ENCODE data around the gene ANGPTL4.
"Not testable (repeated sequence)": the region's sequence is repeated elsewhere in the genome, so short reads cannot be mapped to it uniquely, and the experiment has no call there.

ANGPTL4 gene

GRCh38 chr19:8373867-8374813 lies 10.2 kb downstream of the ANGPTL4 start:
- Histone ChIP-seq H3K4me1 (ENCODE audit: insufficient read depth, low read length, severe bottlenecking) (no peaks in the 10 kb centered on the region), H2AFZ (ENCODE audit: low read length) (no peak overlapping the region), H3K9me3 (ENCODE audit: low read length) (no peaks in the 10 kb centered on the region), H3K9ac (ENCODE audit: low read length) (no peak overlapping the region), H3K27me3 (ENCODE audit: insufficient read depth, low read length) (no peaks in the 10 kb centered on the region), H4K20me1 (ENCODE audit: insufficient read depth, low read length) (no peaks in the 10 kb centered on the region), H3K4me3 (ENCODE audit: low read depth, low read length, poor library complexity, severe bottlenecking) (no peak overlapping the region), H3K36me3 (ENCODE audit: insufficient read depth, low read length) (no peaks in the 10 kb centered on the region; the same call in 1 of the 2 replicates), H3K27ac (ENCODE audit: low read depth, low read length, poor library complexity, severe bottlenecking) (no peak overlapping the region), H3K9me2 (ENCODE audit: low read depth, low read length) (no peaks in the 10 kb centered on the region), H3F3A (ENCODE audit: insufficient read depth, low read length) (no peaks in the 10 kb centered on the region), H3K79me2 (ENCODE audit: insufficient read depth, low read length) (no peaks in the 10 kb centered on the region), H3K4me2 (ENCODE audit: low read length) (no peak overlapping the region)
- TF ChIP-seq CTCF (IDR thresholded peaks at IDR 0.05; ENCODE audit: low read length) (no peak; the same call in 1 of the 2 replicates), EZH2 (IDR thresholded peaks at IDR 0.05; ENCODE audit: borderline replicate concordance, low read length) (no peak)

GRCh38 chr19:8375766-8376165 lies 11.8 kb downstream of the ANGPTL4 start:
- not testable (repeated sequence) for H4K20me1 ChIP-seq (ENCODE audit: insufficient read depth, low read length); H3K9ac ChIP-seq (ENCODE audit: low read length); H3K9me3 ChIP-seq (ENCODE audit: low read length); H3K36me3 ChIP-seq (ENCODE audit: insufficient read depth, low read length); H3K4me2 ChIP-seq (ENCODE audit: low read length); H3K9me2 ChIP-seq (ENCODE audit: low read depth, low read length); H3K4me3 ChIP-seq (ENCODE audit: low read depth, low read length, poor library complexity, severe bottlenecking); H2AFZ ChIP-seq (ENCODE audit: low read length); H3K79me2 ChIP-seq (ENCODE audit: insufficient read depth, low read length); H3K27me3 ChIP-seq (ENCODE audit: insufficient read depth, low read length); H3K4me1 ChIP-seq (ENCODE audit: insufficient read depth, low read length, severe bottlenecking); H3K27ac ChIP-seq (ENCODE audit: low read depth, low read length, poor library complexity, severe bottlenecking); H3F3A ChIP-seq (ENCODE audit: insufficient read depth, low read length)

- H3K9me3 ChIP-seq (ENCODE audit: low read length); H3K36me3 ChIP-seq (ENCODE audit: insufficient read depth, low read length); H3K79me2 ChIP-seq (ENCODE audit: insufficient read depth, low read length); H4K20me1 ChIP-seq (ENCODE audit: insufficient read depth, low read length); H3K4me1 ChIP-seq (ENCODE audit: insufficient read depth, low read length, severe bottlenecking); H3K27me3 ChIP-seq (ENCODE audit: insufficient read depth, low read length); H3K9me2 ChIP-seq (ENCODE audit: low read depth, low read length); H3K27ac ChIP-seq (ENCODE audit: low read depth, low read length, poor library complexity, severe bottlenecking); H3K9ac ChIP-seq (ENCODE audit: low read length); H2AFZ ChIP-seq (ENCODE audit: low read length); H3F3A ChIP-seq (ENCODE audit: insufficient read depth, low read length); H3K4me3 ChIP-seq (ENCODE audit: low read depth, low read length, poor library complexity, severe bottlenecking); H3K4me2 ChIP-seq (ENCODE audit: low read length): not testable (repeated sequence)
Measured at GRCh38 chr19:8376373-8376974, 12.5 kb downstream of the ANGPTL4 start.

GRCh38 chr19:8377598-8377997 lies 13.6 kb downstream of the ANGPTL4 start:
- H3K79me2 ChIP-seq (ENCODE audit: insufficient read depth, low read length), result no peaks in the 10 kb centered on the region

GRCh38 chr19:8379156-8379891 lies 15.4 kb downstream of the ANGPTL4 start:
- H3K9ac ChIP-seq (ENCODE audit: low read length); H3K36me3 ChIP-seq (ENCODE audit: insufficient read depth, low read length); H3K9me2 ChIP-seq (ENCODE audit: low read depth, low read length); H3K9me3 ChIP-seq (ENCODE audit: low read length); H2AFZ ChIP-seq (ENCODE audit: low read length); H3K27me3 ChIP-seq (ENCODE audit: insufficient read depth, low read length); H3K4me3 ChIP-seq (ENCODE audit: low read depth, low read length, poor library complexity, severe bottlenecking); H3K79me2 ChIP-seq (ENCODE audit: insufficient read depth, low read length); H4K20me1 ChIP-seq (ENCODE audit: insufficient read depth, low read length); H3K4me2 ChIP-seq (ENCODE audit: low read length); H3K27ac ChIP-seq (ENCODE audit: low read depth, low read length, poor library complexity, severe bottlenecking); H3F3A ChIP-seq (ENCODE audit: insufficient read depth, low read length); H3K4me1 ChIP-seq (ENCODE audit: insufficient read depth, low read length, severe bottlenecking): not testable (repeated sequence)

More at GRCh38 chr19:8377598-8377997, 13.6 kb downstream of the ANGPTL4 start:
- Histone ChIP-seq H3K36me3 (ENCODE audit: insufficient read depth, low read length) (no peaks in the 10 kb centered on the region; the same call in 1 of the 2 replicates), H3F3A (ENCODE audit: insufficient read depth, low read length) (no peaks in the 10 kb centered on the region), H2AFZ (ENCODE audit: low read length) (no peak overlapping the region), H3K4me3 (ENCODE audit: low read depth, low read length, poor library complexity, severe bottlenecking) (no peak overlapping the region), H3K9ac (ENCODE audit: low read length) (no peak overlapping the region), H3K27me3 (ENCODE audit: insufficient read depth, low read length) (no peaks in the 10 kb centered on the region), H3K4me2 (ENCODE audit: low read length) (no peak overlapping the region), H3K4me1 (ENCODE audit: insufficient read depth, low read length, severe bottlenecking) (no peaks in the 10 kb centered on the region), H4K20me1 (ENCODE audit: insufficient read depth, low read length) (no peaks in the 10 kb centered on the region), H3K9me3 (ENCODE audit: low read length) (no peaks in the 10 kb centered on the region), H3K9me2 (ENCODE audit: low read depth, low read length) (no peaks in the 10 kb centered on the region), H3K27ac (ENCODE audit: low read depth, low read length, poor library complexity, severe bottlenecking) (no peak overlapping the region)
- no peak for TF ChIP-seq EZH2 (IDR thresholded peaks at IDR 0.05; ENCODE audit: borderline replicate concordance, low read length)
- no peak for TF ChIP-seq CTCF (IDR thresholded peaks at IDR 0.05; ENCODE audit: low read length)
